Keratinocyte (primary cell): ENCODE results near the gene PNMT. TPM values are rescaled to one million over a fixed set of nuclear protein-coding genes. Genes with fewer than 3 reads are reported as not detected.

Experiments
- DNase-seq: peaks from one replicate; pipeline ENCODE4 v3.0.0-alpha.2; 2011; ENCODE audit warnings: low read depth, missing footprints, low spot score
- FAIRE-seq: peaks from 2 replicates; lab custom pipeline; 2011; peaks lifted over from hg19 to GRCh38; lab: Jason Lieb, UNC
- H2AFZ ChIP-seq: 2 replicates; pipeline ENCODE4 v1.6.0; 2012; ENCODE audit warnings: low read length, control low read depth, inconsistent platforms; ENCODE audit not compliant: control insufficient read depth
- H3K27ac ChIP-seq: 2 replicates; pipeline ENCODE4 v1.5.1; 2011; ENCODE audit warnings: low read length; ENCODE audit not compliant: control insufficient read depth, insufficient read depth
- H3K27me3 ChIP-seq: 3 replicates; pipeline ENCODE4 v1.6.0; 2011; ENCODE audit warnings: low read length; ENCODE audit not compliant: control insufficient read depth, insufficient read depth; ENCODE audit errors: extremely low read depth
- H3K36me3 ChIP-seq, 2 experiments: 2 replicates in 1 of 2; 3 replicates in 1 of 2; pipeline ENCODE4 v1.5.1; 2011; ENCODE audit warnings: low read length in 2 of 2, mild to moderate bottlenecking in 1 of 2; ENCODE audit not compliant: control insufficient read depth in 2 of 2, insufficient read depth in 2 of 2; ENCODE audit errors: extremely low read depth in 1 of 2
- H3K4me1 ChIP-seq: 3 replicates; pipeline ENCODE4 v1.5.1; 2011; ENCODE audit warnings: low read length; ENCODE audit not compliant: control insufficient read depth, insufficient read depth; ENCODE audit errors: extremely low read depth
- H3K4me2 ChIP-seq: 3 replicates; pipeline ENCODE4 v1.6.0; 2011; ENCODE audit warnings: low read depth, low read length; ENCODE audit not compliant: control insufficient read depth, insufficient read depth; ENCODE audit errors: extremely low read depth
- H3K4me3 ChIP-seq, 3 experiments: fragments of 200-600 bp in 1 of 3; sonication (generic) in 1 of 3; 2 replicates in 2 of 3; 3 replicates in 1 of 3; pipeline ENCODE4 v1.5.1; 2011 to 2016; ENCODE audit warnings: low read length in 3 of 3, mild to moderate bottlenecking in 3 of 3, control low read depth in 2 of 3, inconsistent platforms in 1 of 3, low read depth in 1 of 3, mixed read lengths in 1 of 3, mixed run types in 1 of 3, moderate library complexity in 1 of 3; ENCODE audit not compliant: control insufficient read depth in 2 of 3, insufficient read depth in 2 of 3; ENCODE audit errors: extremely low read depth in 1 of 3
- H3K79me2 ChIP-seq: 2 replicates; pipeline ENCODE4 v1.6.0; 2012; ENCODE audit warnings: low read length; ENCODE audit not compliant: control insufficient read depth, insufficient read depth
- H3K9ac ChIP-seq: 3 replicates; pipeline ENCODE4 v1.6.0; 2011; ENCODE audit warnings: low read length; ENCODE audit not compliant: control insufficient read depth, insufficient read depth; ENCODE audit errors: extremely low read depth
- H3K9me1 ChIP-seq: 3 replicates; pipeline ENCODE4 v1.6.0; 2011; ENCODE audit warnings: low read length; ENCODE audit not compliant: control insufficient read depth, insufficient read depth; ENCODE audit errors: extremely low read depth
- H3K9me3 ChIP-seq: 2 replicates; pipeline ENCODE4 v1.5.1; 2012; ENCODE audit warnings: low read depth, low read length; ENCODE audit not compliant: control insufficient read depth
- H4K20me1 ChIP-seq: 3 replicates; pipeline ENCODE4 v1.6.0; 2011; ENCODE audit warnings: low read length; ENCODE audit not compliant: control insufficient read depth, insufficient read depth; ENCODE audit errors: extremely low read depth
- CTCF ChIP-seq, 3 experiments: IDR thresholded peaks in 1 of 3; conservative IDR thresholded peaks in 1 of 3; optimal IDR thresholded peaks in 1 of 3; 2 replicates in 2 of 3; 3 replicates in 1 of 3; pipeline versions ENCODE3 to v1.5.1; 2011; ENCODE audit warnings: low read length in 3 of 3, mild to moderate bottlenecking in 3 of 3, moderate library complexity in 2 of 3, control low read depth in 1 of 3, inconsistent platforms in 1 of 3; ENCODE audit not compliant: insufficient read depth in 2 of 3; ENCODE audit errors: extremely low read depth in 1 of 3
- EZH2 ChIP-seq: IDR thresholded peaks from one replicate; pipeline ENCODE4 v1.6.1; 2012; ENCODE audit warnings: inconsistent platforms, mild to moderate bottlenecking, low read length, moderate library complexity
- dilution Hi-C: fragments of 300-500 bp; cut with MboI; formaldehyde crosslinking; loops from one replicate; pipeline ENCODE4 v1.7.0; 2020; ENCODE audit warnings: low sequenced_read_pairs; ENCODE audit not compliant: extremely low pct_ligation_motif_present
- polyA plus RNA-seq, 5 experiments: library from polyadenylated mRNA; depleted of rRNA in 3 of 5; stranded (reverse) in 3 of 5; stranded (forward) in 1 of 5; unstranded in 1 of 5; fragments of >200 nt; gene quantifications; 1 replicate in 1 of 5; 2 replicates in 3 of 5; 3 replicates in 1 of 5; pipeline versions ENCODE4 v1.2.1 to v1.2.3, GENCODE V29; 2011 to 2012; ENCODE audit warnings: missing spikeins in 2 of 5, low read depth in 1 of 5, low replicate concordance in 1 of 5

Gene PNMT
- polyA plus RNA-seq, 1 donor (not counting 4 experiments of a cell fraction or from before 2014, with no cell fraction given): not detected

DNA sequence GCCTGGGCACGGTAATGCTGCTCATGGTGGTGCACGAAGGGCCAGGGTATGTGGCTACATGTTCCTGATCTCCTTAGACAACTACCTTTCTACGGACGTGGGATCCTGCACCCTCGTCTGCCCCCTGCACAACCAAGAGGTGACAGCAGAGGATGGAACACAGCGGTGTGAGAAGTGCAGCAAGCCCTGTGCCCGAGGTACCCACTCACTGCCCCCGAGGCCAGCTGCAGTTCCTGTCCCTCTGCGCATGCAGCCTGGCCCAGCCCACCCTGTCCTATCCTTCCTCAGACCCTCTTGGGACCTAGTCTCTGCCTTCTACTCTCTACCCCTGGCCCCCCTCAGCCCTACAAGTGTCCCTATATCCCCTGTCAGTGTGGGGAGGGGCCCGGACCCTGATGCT, 43.6 kb downstream of the PNMT start:
- dilution Hi-C loops: no loop called here

DNA sequence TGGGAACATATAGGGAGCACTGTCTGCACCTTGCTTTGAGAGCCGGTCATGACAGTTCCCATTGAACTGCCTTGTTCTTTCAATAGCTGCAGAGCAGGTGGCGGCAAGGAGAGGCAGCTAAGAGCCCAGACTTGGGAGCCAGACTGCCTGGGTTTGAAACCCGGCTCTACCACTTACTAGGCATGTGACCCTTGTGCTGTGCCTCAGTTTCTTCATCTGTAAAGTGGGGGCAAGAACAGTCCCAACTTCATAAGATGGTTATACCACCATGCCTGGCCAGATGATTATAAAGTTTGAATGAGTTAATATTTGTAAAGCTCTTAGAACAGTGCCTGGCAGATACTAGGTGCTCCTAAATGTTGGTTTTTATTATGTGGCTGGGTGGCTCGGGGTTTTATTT, 46.0 kb downstream of the PNMT start:
- H3K9me3 ChIP-seq: no peaks in the 10 kb centered on the region
- no peak overlapping the region for H3K4me3 ChIP-seq
- no peak overlapping the region for H2AFZ ChIP-seq
- H3K27me3 ChIP-seq: no peaks in the 10 kb centered on the region
- no peak for FAIRE-seq
- DNase-seq: no peak
- no peaks in the 10 kb centered on the region for H4K20me1 ChIP-seq
- H3K4me2 ChIP-seq: no peak overlapping the region
- no peak overlapping the region for H3K27ac ChIP-seq
- H3K4me1 ChIP-seq: peaks cover 10% of the 10 kb centered on the region
- H3K9me1 ChIP-seq: no peaks in the 10 kb centered on the region
- TF ChIP-seq CTCF (optimal IDR thresholded peaks at IDR 0.05 in 1 of 3, IDR thresholded peaks at IDR 0.05 in 1 of 3, conservative IDR thresholded peaks at IDR 0.05 in 1 of 3; ENCODE audit: extremely low read depth in 1 of 3, insufficient read depth in 2 of 3, low read length in 3 of 3): no peak
- no peak for TF ChIP-seq EZH2
- peaks cover 29 to 36% of the 10 kb centered on the region in 2 experiments for H3K36me3 ChIP-seq
- no peak overlapping the region for H3K9ac ChIP-seq
- no peaks in the 10 kb centered on the region for H3K79me2 ChIP-seq
- dilution Hi-C loops: no loop called here

More for the DNA sequence above, 43.6 kb downstream of the PNMT start:
- Histone ChIP-seq H4K20me1 (no peaks in the 10 kb centered on the region), H2AFZ (no peak overlapping the region), H3K79me2 (no peaks in the 10 kb centered on the region), H3K36me3 (peaks cover 19 to 52% of the 10 kb centered on the region in 2 experiments), H3K4me3 (no peak overlapping the region), H3K4me2 (no peak overlapping the region), H3K9ac (no peak overlapping the region), H3K9me3 (no peaks in the 10 kb centered on the region), H3K4me1 (peaks cover 9% of the 10 kb centered on the region), H3K27ac (no peak overlapping the region), H3K9me1 (no peaks in the 10 kb centered on the region), H3K27me3 (no peaks in the 10 kb centered on the region)
- FAIRE-seq (no peak), DNase-seq (no peak)
- TF ChIP-seq CTCF (optimal IDR thresholded peaks at IDR 0.05 in 1 of 3, IDR thresholded peaks at IDR 0.05 in 1 of 3, conservative IDR thresholded peaks at IDR 0.05 in 1 of 3; ENCODE audit: extremely low read depth in 1 of 3, insufficient read depth in 2 of 3, low read length in 3 of 3) (no peak), EZH2 (no peak)
